GM12864 (cell line): ENCODE results near the gene ELOVL1.
"Not testable (repeated sequence)": the region's sequence is repeated elsewhere in the genome, so short reads cannot be mapped to it uniquely, and the experiment has no call there.

Source experiments
- DNase-seq: peaks from one replicate; pipeline ENCODE4 v3.0.0-alpha.2; 2011; ENCODE audit warnings: low read depth
- H3K4me3 ChIP-seq: 2 replicates; pipeline ENCODE4 v1.5.1; 2011; ENCODE audit warnings: mild to moderate bottlenecking, low read depth, low read length, control low read depth
- CTCF ChIP-seq: IDR thresholded peaks from 2 replicates; pipeline ENCODE4 v1.5.1; 2011; ENCODE audit warnings: low read depth, mild to moderate bottlenecking, moderate library complexity, low read length, control low read depth, inconsistent platforms; ENCODE audit errors: missing control alignments

ELOVL1 gene

GRCh38 chr1:43404353-43404752, 36.5 kb upstream of the ELOVL1 start:
- no peak for TF ChIP-seq CTCF
- H3K4me3 ChIP-seq = no peak overlapping the region
- no peak for DNase-seq

DNA sequence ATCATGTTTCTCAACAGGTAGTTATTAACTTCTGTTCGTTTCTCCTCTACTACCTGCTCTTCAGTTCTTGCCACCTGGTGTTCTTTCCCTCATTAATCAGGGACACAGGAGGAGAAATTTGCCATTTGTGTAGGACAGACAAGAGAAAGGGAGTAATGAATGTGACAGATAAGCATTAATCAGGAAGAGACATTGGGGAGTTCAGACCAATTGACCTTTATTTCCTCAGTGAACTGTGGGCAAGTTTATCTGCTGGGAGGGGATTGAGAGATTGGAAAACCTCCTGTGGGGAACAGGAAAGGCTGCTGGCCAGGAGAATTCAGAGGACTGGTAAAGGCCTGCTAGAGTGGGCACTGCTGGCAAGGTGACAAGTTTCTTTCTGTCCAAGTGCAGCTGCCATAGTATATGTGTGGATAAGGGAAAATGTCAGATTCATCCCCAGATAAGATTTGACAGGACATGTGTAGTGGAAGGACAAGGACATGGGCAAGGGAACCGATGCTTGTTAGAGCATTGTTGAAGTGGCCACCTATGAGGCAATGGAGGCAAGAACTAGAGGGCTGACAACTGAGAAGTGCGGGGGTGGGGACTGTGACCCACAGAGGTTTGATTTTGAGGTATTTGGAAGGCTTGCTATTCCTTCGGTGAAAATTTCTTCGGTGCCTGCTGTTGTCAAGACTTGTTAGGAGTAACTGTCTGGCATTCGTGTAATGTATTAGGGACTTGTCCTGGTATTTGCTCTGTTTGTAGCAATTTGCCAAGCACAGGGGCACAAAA, 34.5 kb upstream of the ELOVL1 start:
- no peak for TF ChIP-seq CTCF
- no peak for DNase-seq
- H3K4me3 ChIP-seq = no peak overlapping the region

DNA sequence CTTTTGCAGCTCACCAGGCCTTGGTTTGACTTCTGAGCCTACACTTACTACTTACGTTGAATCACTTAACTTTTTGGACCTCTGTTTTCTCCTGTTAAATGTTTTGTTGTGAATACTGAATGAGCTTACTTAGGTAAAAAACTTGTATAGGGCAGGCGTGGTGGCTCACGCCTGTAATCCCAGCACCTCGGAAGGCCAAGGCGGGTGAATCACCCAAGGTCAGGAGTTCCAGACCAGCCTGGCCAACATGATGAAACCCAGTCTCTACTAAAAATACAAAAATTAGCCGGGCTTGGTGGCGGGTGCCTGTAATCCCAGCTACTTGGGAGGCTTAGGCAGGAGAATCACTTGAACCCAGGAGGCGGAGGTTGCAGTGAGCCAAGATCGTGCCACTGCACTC, 32.6 kb upstream of the ELOVL1 start:
- not testable (repeated sequence) for H3K4me3 ChIP-seq

GRCh38 chr1:43398227-43398626, 30.4 kb upstream of the ELOVL1 start:
- H3K4me3 ChIP-seq = no peak overlapping the region
- no peak for DNase-seq
- TF ChIP-seq CTCF = no peak

More for the DNA sequence above, 32.6 kb upstream of the ELOVL1 start:
- DNase-seq = not testable (repeated sequence)

DNA sequence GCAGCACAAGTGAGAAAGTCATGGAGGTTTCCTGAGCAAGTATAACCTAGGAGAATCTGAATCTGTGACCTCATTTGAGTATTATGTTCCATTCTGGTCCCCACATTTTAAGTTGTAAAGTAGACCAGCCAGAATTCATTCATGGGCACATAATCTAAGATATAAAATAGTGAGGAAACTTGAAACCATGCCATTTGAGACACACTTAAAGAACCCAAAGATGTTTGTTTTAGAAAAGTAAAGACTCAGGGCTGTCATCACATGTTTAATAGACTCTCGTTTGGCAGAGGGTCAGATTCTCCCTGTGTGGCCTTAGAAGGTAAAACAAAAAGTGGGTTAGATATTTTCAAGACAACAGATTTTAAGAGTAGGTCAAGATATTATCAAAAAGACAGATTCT, 28.2 kb upstream of the ELOVL1 start:
- no peak overlapping the region for H3K4me3 ChIP-seq
- no peak for DNase-seq
- no peak for TF ChIP-seq CTCF

DNA sequence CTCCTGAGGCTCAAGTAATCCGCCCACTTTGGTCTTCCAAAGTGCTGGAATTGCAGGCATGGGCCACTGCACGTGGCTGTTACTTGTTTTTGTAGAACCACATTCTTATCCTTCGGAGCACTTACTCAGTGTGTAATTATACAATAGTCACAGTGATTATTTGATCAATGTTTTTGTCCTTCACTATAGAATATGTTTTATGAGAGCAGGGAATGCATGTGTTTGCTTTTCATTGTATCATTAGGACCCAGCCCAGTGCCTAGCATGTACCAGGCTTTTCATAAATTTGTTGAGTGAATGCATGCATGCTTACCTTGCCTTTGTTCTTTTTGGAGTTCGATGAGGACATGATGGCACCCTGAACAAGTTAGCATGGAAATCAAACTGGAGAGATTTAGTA, 27.7 kb upstream of the ELOVL1 start:
- TF ChIP-seq CTCF = no peak
- no peak overlapping the region for H3K4me3 ChIP-seq
- no peak for DNase-seq

GRCh38 chr1:43392702-43393101, 24.9 kb upstream of the ELOVL1 start:
- DNase-seq = no peak
- H3K4me3 ChIP-seq = no peak overlapping the region
- TF ChIP-seq CTCF = no peak
